Measurements from ENCODE around the gene PRKAR1A.
"Not testable (repeated sequence)": the region's sequence is repeated elsewhere in the genome, so short reads cannot be mapped to it uniquely, and the experiment has no call there.

The PRKAR1A gene

DNA sequence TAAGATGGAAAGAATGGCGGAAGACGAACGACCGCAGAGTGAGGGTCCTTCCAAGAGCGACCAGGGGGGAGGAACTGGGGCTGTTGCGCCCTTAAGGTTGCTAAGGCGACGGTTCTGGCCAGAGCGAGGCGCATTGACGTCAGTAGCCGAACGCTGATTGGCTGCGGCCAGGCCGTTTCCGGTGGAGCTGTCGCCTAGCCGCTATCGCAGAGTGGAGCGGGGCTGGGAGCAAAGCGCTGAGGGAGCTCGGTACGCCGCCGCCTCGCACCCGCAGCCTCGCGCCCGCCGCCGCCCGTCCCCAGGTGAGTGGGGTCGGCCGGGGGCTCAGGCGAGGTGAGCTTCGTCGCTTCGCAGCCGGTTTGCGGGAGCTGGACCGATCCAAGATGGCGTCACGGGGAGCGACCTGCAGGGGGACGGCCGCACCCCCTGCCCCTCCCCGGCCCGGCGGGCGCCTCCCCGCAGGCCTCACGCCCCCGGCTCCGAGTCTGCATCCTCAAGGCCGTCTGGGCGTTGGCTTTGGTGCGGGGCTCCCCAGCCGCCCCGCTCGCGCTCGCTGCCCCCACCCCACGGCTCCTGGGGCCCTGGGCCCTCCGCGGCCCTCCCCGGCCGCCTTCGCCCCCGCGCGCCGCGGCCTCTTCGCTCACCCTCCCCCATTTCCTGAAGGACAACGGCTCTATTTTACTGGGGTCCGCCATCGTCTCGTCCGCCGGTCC is at the start of gene PRKAR1A:
Gene PRKAR1A (plus strand): TSS at position 184 of the 713 bp plus-strand sequence. CDS start 2,970 bp downstream, outside the sequence.
- peak; percentile 88 for DNase-seq (ENCODE audit: low read depth)

DNA sequence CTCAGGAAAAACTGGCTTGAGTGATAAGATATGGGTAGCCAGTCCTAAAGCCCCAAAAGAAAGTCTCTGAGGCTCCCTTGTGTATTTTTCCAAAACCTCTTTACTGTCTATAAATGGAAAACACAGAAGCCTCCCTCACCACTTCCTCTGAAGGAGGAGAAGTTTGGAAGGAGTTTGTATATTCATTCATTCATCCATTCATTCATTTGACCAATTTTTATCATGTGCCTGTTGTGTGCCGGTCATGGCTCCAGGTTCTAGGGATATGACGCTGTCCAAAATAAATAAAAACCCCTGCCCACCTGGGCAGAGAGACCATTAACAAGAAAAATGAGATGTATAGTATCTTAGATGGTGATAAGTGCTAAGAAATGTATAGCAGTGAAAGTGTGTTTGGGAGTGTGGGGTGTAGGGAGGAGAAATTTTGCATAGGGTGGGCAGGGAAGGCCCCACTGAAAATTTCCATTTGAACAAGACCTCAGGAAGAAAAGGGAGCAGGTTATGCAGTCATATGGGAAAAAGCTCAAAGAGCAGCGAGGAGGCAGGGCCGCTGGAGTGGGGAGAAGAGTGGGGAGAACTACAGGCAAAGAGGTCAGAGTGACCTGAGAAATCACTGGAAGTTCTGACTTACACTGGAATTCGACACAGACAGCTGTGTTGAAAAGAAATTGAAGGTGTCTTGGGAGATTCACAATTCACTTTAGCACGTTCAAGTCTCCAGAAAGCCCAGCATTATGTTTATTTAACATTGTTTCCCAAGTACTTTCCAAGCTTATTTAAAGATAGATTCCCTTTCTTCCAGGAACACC is 48.8 kb upstream of the PRKAR1A start:
- DNase-seq (ENCODE audit: low read depth), result no peak

DNA sequence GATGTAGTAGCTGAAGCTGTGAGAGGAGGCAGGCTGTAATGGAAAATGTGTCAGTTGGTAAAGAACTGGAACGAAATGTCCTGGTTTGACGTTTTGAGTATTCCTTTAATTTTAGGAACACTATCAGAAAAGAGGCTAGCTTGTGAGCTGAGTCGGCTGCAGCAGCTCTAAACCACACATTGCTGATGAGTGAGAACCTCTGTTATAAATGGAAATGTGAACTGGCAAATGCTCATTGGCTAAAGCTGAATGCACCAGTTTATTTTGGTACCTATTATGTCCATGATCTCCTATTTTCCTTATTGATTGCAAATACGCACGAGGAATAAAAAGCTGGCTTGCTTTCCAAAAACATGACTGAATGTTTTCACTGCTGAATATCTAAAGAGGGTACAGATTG is 43.9 kb upstream of the PRKAR1A start:
- DNase-seq (ENCODE audit: low read depth), result no peak

DNA sequence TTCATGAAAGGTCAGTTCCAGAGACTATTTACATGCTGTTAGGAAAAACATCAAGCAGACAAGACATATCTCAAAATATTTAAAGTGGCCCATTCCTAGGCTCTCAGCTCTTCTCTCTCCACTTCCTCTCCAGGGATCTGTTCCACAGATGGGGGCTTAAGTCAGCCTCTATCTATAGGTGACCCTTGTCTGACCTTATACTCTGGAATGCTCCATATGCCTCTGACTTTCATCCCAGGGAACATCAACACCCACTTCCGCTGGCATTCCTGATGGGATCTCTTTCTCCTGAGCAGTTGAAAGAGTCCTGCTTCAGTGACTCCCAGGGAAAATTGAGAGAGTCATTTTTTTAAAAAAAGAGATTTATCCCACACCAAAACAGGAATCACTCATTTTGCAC is 43.4 kb upstream of the PRKAR1A start:
- DNase-seq (ENCODE audit: low read depth), result no peak

DNA sequence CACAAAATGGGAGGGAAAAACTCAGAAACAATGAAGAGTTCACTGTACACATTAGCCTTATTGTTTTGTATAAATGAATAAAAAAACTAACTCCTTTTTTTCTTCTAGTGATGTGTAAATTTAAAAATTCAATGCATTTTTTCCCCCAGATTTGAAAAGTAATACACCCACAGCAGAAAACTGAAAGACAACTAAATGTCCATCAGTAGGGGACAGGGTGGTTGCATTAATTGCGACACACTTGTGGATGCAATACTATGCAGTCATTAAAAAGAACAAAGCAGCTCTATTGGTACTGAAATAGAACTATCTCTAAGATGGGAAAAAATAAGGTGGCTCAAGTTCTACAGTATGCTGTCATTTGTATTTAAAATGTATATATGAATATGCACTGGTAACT is 41.3 kb upstream of the PRKAR1A start:
- DNase-seq (ENCODE audit: low read depth), result no peak

DNA sequence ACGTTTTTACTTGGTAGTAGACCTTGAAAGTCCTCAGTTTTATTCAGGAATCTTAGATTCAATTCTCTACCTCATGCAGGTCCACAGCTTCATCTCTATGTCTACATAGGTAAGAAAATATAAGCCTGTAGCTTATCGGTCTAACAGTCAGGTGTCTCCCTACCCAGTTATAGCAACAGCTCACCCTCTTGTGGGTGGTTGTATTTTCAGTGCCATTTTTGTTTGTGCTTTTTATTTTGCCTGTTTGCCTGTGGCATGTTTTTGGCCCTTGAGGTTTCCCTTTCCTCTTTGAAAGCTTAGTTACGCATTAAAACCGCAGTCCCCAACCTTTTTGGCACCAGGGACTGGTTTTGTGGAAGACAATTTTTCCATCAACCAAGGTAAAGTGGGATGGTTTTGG is 31.3 kb upstream of the PRKAR1A start:
- DNase-seq (ENCODE audit: low read depth), result no peak

DNA sequence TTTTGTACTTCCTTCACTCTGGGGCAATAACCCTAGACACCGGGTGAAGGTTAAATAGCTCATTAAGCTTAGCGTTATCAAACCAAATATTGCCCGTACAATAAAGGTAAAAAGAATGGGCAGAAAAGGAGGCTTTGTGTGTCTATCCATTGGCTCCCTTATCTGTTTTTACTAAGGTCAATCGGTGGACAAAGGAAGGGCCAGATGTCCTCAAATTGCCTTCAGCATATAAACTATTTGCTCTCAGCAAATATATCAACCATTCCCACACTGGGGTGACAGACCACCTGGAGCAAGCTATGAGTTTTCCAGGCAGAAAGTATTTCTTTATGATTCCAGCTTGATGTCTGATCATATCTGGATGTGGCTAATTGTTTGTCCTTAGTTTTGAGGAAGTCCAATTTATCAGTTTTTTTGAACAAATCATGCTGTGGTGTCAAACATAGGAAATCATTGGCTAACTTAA is 29.6 kb upstream of the PRKAR1A start:
- no peak for DNase-seq (ENCODE audit: low read depth)

DNA sequence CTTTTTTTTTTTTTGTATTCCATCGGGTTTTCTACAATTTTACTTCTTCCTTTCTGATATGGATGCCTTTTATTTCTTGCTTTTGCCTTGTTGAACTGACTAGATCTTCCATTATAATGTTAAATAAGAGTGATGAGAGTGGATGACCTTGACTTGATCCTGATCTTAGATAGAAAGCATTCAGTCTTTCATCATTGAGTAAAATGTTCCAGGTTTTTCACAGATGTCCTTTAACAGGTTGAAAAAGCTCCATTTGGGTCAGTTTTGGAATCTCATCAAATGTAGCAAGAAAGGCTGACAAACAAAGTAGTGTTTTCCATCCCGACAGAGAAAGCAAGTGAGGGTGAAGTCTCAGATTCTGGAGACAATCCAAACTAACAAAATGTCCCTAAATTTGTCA is 27.8 kb upstream of the PRKAR1A start:
- no peak for DNase-seq (ENCODE audit: low read depth)

DNA sequence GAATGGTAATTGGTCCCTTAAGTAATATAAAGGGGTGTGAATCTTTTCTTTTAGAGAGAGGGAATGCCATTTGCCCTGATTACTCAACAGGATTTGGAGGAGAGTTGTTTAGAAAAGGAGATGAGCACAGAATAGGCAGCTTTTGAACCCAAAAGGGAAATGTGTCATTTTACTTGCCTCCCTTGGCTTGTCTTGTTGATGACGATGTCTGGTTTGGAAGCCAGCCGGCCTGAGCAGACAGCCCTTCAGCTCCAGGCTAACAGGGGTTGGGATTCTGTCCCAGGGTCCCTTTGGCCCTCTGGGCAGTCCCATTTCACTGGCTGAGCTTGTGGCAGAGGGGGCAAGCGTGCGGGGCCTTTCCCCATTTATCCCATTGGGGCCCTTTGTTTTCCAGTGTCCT is 22.3 kb upstream of the PRKAR1A start:
- DNase-seq (ENCODE audit: low read depth), result no peak

DNA sequence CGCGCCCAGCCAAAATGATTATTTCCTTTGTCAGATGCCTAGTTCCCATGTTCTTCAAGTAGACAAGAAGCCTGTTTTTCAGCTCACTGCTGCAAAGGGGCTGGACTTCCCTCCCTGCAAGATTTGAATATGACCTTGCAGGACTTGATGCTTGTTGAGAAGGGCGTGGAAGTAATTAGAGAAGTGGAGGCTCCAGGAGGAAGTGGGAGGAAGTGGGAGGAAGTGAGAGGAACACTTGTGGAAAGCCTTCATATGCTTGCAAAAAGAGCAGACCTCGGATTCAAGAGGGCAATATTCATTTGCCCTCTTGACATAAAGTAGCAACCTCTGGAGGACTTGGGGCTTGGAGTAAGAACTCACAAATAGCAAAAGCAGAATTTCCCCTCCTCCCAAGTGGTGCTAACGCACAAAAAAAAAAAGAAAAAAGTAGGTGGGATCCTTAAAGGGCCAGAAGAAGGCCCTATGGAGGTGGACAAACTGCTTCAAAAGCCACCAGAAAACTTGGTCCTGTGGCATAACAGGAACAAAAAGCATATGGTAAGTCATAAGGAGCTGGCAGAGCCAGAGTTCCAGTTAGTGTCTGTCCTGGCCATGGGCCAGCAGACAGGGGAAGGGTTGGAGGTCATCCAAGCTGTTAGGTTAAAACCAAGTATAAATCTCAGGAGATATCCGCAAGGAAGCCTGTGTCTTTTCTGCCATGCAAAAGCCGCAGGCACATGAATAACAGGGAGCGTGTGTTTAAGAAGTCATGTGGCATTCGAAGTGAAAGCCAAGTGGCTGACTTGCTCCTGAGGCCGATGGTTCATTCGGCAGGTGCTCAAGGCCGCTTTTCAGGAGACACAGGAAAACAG is 20.6 kb upstream of the PRKAR1A start:
- DNase-seq (ENCODE audit: low read depth), result no peak

DNA sequence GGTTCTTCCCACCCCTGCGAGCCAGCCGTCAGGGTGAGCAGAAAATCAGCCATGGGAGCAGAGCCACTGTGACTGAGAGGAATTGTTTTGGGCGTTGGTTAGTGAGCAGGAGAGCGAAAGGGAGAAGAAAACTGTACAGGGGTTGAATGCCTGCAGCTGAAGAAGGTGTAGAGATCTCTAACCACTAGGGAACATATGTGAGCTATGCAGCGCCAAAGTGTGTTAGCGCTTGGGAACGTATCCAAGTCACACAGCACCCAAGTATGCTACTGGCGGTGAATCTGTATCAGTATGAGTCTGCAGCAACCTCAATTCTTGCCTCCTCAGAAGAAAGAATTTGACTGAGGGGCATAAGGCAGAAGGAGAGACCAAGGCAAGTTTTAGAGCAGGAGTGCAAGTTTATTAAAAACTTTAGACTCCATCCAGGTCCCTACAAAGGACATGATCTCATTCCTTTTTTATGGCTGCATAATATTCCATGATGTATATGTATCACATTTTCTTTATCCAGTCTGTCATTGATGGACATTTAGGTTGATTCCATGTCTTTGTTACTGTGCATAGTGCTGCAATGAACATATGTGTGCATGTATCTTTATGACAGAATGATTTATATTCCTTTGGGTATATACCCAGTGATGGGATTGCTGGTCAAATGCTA is 19.7 kb upstream of the PRKAR1A start:
- not testable (repeated sequence) for DNase-seq (ENCODE audit: low read depth)

DNA sequence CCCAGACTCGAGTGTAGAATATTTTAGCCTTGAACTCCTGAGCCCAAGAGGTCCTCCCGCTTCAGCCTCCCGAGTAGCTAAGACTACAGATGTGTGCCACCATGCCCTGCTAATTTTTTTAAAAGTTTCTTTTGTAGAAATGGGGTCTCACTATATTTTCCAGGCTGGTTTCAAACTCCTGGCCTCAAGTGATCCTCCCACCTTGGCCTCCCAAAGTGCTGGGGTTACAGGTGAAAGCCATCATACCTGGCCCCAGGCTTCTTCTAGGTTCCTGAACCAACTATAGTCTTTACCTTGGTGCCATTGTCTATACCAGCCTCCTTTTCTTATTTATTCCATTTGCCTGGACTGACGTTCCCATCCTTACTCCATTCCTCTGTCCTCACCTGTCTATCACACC is 17.1 kb upstream of the PRKAR1A start:
- no peak for DNase-seq (ENCODE audit: low read depth)

DNA sequence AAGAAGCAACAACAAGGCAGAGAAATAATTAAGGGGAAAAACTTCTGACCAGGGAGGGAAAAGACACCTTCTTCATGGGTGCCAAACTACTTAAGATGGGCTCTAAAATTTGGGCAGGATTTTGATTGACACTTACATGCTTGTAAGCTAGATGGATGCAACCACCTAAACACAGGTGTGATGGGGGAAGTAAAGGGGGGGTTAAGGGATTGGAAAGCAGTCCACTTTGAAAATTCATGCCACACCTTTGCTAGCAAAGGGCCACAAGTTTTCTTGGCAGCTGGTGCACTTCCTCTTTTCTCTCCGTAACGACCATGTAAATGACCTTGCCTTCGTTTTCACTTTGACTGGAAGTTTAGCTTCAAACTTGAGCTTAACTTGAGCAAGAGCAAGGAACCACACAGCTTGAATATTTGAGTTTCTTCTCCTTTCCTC is 14.3 kb upstream of the PRKAR1A start:
- no peak for DNase-seq (ENCODE audit: low read depth)

DNA sequence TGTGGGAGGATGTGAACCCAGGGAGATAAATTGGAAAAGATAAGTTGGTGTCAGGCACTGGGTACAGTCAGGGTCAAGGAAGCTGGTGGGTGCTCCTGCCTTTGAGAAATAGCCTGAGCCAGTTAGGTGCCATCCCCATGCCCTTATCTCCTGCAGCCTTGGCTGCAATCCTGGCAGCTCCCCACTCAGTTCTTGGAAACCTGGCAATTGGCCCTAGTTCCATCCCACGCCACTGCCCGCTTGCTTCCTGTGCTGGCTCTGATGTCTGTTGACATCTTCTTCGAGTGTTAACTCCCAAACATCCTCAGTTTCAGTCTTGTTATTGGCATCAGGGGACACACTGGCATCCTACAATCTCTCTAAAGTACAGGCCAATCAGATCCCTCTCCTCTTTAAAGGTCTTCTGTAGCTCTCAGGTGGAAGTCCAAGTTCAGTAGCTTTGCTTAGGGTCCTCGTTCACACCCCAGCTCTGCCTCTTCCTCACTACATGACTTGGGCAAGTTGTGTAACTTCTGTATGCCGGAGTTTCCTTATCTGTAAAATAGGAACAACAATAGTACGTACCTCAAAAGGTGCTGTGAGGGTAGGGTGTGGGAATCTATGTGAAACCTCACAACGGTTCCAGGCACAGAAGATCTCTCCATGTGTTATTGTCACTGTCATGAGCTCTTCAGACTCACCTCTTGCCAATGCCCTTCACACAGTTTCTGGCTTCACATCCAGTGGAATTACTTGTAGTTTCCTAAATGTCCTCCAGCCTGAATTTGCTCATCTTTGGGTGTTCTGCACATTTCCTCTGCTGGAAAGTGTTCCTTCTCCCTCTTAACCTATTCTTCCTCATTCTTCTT is 13.5 kb upstream of the PRKAR1A start:
- DNase-seq (ENCODE audit: low read depth), result no peak

DNA sequence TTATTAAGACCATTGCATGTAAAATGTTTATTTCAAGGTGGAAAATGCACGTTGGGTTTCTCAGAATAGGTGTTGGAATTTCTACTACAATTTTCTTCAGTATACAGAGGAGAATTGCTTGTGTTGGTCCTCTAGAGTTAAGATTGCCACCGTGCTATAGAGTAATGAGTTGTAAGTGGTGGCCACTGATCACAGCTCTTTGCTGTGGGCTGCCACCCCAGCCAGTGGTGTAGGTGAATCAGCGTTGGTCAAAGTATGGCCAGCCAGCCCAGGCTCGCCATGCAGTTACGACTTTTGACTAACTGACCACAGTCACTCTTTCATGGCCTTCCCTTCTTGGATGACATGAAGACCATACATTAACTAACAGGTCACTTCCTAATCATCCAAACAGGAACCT is 12.6 kb upstream of the PRKAR1A start:
- no peak for DNase-seq (ENCODE audit: low read depth)

DNA sequence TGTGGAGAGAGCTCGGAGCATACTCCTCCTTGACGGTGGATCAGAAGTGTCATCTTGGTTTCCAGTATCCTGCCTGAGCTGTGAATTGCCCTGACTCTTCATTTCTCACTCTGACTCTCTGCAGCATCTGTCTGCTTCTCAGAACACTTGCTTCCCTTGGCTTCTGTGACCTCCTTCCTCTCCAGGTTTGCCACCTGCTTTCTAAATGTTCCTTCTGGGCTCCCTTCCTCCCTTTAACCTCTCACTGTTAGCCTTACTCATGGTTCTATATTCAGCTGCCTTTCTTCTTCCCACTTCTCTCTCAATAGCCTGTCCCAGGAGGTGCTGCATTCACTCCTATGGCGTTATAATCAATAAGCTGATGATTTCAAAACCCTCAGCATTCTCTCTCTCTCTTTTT is 11.2 kb upstream of the PRKAR1A start:
- DNase-seq (ENCODE audit: low read depth), result no peak

DNA sequence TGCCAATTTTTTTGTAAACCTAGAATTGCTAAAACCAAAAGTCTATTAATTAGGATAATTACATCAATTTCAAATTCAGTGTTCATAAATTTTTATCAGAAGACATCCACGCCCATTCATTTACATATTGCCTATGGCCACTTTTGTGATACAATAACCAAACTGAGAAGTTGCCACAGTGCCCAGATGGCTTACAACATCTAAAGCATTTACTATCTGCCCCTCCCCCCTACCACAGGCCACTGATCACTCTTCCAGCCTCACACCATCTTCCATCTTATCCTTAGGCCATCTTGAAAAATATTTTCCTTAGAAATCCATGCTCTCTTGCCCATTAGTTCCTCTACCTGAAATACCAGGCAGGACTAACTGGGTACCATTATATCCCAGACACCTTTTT is 6.3 kb upstream of the PRKAR1A start:
- no peak for DNase-seq (ENCODE audit: low read depth)

DNA sequence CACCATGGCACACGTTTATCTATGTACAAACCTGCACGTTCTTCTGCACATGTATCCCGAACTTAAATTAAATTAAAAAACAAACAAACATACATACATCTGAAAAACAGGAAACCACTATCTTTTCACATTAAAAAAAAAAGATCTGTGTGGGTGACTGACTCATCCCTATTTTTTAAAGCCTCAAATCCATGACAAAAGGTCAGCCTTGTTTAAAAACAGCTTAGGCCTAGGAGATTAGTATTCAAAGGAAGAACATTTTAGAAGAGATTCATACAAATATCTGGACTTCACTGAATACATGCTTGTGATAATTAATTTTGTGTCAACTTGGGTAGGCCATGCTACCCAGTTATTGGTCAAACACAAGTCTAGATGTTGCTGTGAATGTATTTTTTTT is 4.7 kb upstream of the PRKAR1A start:
- DNase-seq (ENCODE audit: low read depth), result no peak

DNA sequence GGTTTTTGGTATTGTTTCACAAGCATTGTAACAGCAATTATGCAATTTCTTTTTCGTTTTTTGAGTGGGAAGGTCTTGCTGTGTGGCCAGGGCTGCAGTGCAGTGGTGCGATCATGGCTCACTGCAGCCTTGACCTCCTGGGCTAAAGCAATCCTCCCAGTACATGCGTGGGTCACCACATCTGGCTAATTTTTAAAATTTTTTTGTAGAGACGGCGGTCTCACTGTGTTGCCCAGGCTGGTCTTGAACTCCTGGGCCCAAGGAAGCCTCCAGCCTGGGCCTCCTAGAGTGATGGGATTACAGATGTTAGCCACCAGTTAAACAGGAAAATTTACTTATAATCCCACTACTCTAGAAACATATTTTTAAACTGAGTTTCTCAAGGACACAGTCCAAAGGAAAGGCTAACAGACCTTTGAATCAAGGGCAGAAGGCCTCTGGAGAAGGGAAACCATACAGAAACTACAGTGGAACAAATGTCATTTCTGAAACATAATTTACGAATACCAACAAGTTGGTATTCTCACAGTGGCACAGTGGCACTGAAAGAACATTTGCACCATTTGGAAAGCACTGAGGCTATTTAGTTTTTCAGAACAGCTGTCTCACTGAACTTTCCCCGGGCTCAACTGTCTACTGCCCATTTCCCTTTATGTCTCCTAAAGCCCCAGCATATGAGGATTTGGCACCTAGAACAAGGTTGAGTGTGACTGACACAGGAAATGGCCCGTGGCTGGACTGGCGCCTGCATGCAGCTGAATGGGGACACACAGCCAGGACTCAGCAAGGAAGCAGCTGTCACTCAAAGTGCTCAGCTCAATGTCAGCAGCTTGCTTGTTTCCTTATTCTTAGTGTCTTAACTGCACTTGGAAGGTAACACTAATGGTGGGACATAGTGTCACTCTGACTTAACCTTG is 2.8 kb upstream of the PRKAR1A start:
- DNase-seq (ENCODE audit: low read depth), result no peak

DNA sequence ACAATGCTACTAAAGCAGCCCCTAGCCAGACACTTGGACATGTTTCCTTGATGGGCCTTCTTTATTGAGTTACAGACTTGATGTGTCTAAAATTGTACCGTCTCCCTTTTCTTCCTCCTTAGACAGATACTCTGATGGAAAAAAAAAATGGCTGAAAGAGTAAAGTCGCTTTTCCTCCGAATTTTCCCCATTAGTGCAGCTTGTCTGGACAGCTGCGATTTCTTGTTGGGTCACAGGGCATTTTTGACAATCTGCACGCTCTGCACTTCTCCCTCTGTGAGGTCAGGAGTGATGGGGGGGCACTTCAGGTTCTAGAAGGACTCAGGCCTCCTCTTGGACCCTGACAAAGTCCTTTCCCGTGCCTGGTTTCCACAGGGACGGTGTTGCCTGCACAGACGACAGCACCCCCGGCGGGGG is 968 bp upstream of the PRKAR1A start:
- no peak for DNase-seq (ENCODE audit: low read depth)

Data from stimulated activated CD8-positive, alpha-beta memory T cell treated with anti-CD3 and anti-CD28 coated beads, Interleukin-4, amount 100 ng/mL, for 24 hours (primary cell).